HG03097 (cell line): ENCODE measurements around the gene UVSSA.
"Not testable (repeated sequence)": the region's sequence is repeated elsewhere in the genome, so short reads cannot be mapped to it uniquely, and the experiment has no call there.

Experiments
- ATAC-seq: cut with Tn5 transposase; IDR thresholded peaks from one replicate; pipeline ENCODE4 v1.9.1; 2021; ENCODE audit not compliant: unreplicated experiment, low FRiP score

UVSSA gene

DNA sequence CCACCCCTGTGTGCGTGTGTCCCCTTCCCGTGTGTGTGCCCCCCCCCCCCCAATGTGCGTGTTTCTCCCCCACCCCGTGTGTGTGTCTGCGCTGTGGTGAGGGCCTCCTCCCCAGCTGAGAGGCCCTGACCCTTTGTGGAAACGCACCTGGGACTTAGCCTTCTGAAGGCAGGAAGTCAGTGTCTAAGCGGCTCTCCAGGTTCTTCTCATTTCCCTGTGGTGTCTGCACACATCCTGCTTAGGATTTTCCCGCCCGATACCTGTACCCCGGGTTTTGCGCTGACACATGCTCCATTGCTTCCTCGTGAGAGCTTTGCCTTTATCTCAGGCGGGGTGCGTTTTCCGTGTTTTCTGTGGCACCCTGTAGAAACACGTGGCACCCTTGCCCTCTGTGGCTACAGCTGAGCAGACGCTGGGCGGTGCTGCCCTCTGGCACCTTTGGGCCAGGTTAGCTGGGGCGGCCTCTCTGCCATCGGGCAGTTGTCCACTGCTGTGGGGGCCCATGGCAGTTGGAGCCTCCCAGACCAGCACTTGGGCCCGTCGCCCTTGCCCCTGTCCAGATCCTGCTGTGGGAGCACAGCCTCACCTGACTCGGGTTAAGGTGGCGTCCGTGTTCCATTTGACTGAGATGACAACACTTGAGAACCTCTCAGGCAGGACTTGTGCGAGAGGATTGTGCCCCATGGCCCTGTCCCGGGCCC lies 31.0 kb upstream of the UVSSA start:
- ATAC-seq = no peak

DNA sequence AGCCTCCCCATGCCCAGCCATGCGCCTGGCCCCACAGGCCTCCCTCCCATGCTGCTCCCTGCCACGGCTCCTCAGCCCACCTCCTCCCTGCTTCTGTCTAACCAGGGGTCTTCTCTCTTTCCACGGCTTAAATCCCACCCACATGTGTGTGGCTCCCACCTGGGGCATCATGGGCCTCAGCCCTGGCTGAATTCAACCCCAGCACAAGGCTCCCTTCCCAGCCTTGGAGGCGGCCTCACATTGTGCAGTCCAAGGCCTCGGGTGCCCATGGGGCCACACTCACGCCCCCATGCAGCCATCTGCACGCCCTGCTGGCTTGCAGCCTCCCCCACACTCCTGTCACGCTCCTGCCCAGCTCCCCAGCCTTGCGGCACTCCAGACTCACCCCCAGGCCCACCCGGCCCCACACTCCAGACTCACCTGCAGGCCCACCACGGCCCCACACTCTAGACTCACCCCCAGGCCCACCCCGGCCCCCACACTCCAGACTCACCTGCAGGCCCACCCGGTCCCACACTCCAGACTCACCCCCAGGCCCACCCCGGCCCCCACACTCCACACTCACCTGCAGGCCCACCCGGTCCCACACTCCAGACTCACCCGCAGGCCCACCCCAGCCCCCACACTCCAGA lies 30.4 kb upstream of the UVSSA start:
- no peak for ATAC-seq

DNA sequence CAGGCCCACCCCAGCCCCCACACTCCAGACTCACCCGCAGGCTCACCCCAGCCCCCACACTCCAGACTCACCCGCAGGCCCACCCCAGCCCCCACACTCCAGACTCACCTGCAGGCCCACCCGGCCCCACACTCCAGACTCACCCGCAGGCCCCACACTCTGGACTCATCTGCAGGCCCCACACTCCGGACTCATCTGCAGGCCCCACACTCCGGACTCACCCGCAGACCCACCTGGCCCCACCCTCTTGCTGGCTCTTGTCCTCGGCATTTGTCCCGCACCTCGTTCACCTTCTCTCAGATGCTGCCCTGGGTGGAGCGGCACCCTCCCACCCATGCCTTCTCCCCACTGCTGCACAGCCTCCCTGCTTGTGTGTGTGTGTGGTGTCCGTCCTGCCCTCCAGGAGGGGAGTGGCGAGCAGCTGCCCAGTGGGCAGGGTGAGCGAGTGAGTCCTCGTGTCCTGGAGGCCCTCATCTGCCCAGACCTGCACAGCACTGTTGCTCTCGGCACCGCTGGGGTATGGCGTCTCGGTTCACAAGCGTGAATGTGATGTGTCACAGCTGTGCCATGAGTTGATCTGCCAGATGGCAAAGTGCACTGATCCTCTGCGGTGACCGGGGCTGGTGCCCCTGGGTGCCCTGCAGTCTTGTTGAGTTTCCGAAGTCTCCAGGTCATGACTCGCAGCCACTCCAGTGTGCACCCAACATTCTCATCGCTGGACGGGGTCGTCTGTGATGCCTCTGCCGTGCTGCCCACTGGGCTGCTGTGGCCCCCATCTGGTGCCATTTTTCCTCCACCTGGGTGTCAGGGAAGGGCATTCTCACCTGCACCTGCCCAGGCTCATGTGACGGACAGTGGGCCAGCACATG lies 29.6 kb upstream of the UVSSA start:
- ATAC-seq = no peak

DNA sequence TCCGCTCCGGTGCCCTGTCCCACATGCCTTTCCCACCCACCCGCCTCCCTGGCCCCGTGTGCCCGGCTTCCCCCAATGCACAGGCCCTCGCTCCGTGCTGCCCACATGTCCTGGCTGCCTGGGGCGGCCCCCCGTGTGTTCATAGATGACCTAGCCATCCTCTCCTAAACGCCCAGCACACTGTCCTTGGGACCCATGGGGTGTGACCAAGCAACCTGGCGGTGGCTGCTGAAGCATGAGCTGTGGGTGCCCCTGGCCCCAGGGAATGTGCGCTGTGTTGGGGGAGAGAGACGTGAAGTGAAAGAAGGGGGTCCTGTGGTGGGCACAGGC lies 29.0 kb upstream of the UVSSA start:
- no peak for ATAC-seq

DNA sequence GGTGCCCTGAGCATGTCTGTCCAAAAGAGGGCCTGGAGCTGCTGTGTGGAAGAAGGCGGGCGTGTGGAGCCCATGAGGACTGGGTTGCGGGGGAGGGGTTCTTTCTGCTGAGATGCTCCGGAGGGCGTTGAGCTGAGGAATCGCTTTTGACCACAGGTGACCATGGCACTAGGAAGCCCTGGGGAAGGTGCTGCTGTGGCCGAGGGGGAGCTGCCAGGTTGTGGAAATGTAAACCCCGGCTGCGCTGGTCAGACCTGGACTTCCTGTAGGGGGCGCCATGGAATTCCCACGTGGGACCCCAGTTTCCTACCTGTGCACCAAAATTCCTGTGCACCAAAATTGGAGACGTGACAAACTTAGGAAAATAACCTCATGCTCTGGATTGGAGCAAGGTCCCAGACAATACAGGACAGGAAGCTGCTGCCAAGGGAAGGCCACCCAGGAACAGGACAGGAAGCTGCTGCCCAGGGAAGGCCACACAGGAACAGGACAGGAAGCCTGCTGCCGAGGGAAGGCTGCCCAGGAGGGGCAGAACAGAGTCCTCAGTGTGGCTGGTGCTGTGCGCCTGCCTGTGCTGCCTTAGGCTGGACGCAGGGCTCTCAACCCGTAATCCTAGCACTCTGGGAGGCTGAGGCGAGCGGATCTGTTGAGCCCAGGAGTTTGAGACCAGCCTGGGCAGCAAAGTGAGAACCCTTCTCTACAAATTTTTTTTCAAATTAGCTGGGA lies 28.4 kb upstream of the UVSSA start:
- no peak for ATAC-seq

DNA sequence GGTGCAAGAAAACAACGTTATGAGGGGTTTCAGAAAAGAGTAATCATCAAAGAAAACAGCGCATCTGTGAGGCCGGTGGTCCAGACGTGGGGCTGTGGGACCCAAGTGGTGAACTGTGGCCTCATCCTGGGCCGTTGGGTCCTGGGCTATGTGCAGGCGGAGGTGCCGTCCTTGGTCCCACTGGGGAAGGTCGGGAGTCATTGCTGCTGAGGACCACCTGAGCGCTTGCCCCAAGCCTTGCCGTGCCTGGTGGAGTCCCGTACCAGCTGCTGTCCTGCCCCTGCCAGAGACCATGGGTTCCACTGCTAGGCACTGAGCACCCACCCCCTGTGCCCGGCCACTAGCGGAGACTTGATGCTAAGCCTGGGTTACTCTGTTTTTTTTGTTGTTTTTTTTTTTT lies 25.5 kb upstream of the UVSSA start:
- no peak for ATAC-seq

DNA sequence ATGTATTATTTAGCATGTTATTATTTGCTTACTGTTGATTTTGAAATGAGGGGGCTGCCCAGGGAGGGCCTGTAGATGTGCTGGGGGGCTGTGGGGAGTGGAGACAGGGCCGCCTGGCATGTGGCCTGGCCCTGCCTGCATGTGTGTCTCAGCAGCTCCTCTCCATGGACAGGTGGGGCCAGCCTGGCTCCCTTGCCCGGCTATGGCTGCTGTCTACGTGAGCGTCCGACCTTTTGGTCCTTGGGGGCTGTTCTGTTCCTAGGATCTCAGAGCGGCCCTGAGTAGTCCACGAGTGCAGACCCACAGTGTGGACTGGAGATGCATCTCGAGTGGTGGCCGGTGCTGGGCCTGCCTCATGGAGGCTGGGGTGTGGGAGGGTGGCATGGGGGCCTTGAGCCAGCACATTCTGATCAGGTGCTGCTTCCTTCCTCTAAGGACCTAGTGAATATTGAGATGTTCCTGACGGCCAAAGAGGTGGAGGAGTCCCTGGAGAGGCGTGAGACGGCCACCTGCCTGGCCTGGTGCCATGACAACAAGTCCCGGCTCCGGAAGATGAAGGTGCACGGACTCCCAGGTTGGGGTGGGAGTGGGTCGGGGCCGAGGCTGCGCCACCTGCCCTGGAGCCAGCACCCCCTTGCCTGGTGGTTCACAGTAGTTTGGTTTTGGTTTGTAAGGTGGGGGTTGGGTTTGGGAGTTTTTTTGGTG lies 24.9 kb upstream of the UVSSA start:
- ATAC-seq = no peak

DNA sequence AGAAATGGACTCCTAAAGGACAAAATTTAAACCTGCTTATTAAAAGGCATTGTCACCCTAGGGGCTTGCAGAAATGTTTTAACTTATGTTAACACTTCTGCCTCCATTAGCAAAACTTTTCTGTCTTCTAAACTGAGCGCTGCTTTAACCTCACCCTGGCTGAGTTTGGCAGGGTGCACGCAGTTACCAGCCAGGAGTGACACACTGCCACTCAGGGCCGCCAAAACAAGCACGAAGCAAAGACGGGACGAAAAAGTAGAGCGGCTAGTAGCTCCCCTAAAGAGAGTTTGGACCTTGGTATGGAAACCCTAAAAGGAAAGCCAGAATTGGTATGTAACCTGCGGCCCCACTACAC lies 23.8 kb upstream of the UVSSA start:
- ATAC-seq = no peak

DNA sequence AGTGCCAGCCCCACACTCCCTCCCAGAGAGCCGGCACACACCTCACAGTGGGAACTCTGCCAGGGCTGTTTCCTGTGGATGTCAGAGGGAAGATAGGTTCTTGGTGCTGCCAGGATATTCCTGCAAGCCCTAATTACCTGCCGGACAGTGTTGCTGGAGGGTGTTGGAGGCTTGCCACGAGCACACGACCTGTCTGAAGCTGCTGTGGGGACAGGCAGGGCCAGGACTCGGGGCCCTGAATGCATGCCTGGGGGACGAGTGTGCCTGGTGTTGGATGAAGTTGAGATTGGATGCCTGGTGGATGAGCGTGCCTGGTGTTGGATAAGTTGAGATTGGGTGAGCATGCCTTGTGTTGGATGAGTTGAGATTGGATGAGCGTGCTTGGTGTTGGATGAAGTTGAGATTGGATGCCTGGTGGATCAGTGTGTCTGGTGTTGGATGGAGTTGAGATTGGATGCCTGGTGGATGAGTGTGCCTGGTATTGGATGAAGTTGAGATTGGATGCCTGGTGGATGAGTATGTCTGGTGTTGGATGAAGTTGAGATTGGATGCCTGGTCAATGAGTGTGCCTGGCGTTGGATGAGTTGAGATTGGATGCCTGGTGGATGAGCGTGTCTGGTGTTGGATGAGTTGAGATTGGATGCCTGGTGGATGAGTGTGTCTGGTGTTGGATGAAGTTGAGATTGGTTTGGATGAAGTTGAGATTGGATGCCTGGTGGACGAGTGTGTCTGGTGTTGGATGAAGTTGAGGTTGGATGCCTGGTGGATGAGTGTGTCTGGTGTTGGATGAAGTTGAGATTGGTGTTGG lies 23.2 kb upstream of the UVSSA start:
- no peak for ATAC-seq

DNA sequence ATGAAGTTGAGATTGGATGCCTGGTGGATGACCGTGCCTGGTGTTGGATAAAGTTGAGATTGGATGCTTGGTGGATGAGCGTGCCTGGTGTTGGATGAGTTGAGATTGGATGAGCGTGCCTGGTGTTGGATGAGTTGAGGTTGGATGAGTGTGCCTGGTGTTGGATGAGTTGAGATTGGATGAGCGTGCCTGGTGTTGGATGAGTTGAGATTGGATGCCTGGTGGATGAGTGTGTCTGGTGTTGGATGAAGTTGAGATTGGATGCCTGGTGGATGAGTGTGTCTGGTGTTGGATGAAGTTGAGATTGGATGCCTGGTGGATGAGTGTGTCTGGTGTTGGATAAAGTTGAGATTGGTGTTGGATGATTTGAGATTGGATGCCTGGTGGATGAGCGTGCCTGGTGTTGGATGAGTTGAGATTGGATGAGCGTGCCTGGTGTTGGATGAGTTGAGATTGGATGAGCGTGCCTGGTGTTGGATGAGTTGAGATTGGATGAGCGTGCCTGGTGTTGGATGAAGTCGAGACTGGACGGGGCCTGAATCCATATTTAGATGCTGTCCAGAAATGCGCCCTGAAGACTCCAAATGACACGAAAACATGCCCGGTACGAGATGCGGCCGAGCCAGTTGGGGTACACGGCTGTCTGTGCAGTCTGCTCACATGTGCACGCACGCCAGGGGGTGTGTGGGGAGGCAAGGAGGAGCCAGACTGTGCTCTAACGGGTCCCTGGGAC lies 22.4 kb upstream of the UVSSA start:
- not testable (repeated sequence) for ATAC-seq

DNA sequence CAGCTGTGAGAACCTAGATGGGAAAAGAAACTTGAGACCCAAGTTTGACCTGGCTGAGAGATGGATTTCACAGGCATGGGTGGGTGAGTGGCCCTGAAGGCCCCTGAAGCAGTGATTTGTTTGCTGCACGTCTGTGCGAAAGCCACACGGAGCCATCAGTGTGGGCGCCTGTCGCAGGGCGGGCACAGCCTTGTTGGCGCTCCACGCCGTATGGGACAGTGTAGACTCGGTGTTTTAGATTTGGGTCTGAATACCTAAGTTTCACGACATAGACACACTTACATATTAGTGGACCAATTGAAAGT lies 21.9 kb upstream of the UVSSA start:
- ATAC-seq = no peak

DNA sequence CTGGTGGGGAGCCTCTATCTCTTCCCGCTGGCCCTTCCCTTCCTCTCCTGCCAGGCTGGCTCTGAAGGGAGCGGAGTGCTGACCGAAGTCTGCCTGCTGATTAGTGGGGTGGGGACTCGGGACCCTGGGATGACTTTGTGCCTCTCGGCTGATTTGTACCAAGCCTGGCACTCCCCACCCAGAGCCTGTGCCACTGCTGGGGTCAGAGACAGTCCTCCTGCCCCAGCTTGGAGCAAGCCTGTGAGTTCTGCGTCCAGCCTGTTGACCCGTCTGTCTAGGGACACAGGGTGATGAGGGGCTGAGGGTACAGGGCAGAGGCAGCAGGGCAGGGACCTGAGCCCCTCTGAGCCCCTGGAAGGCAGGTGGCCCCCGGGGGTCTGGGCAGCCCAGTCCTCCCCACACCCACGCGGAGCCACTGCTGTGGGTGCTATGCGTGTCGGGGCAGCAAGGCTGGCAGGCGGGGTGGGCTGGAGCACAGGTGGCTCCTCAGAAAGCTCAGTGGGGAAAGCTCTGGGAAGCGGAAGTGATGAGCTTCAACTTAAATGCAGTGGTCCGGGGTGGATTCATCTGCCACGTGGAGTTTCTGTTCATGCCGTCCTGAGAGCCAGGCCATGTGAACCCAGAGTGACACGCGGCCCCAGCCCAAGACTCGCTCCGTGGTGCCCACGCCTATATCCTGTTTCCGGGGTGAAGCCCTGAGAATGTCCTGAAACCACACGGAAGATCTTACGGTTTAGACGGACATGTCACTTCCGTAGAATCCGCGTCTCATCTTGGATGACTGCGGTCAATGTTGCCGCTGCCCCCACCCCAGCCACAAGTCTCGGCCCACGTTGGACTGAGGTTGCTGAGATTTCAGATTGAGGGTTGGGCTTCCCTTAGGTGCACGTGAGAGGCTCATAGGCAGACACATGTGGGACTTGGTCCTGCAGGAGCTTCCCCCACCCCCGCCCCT lies 21.1 kb upstream of the UVSSA start:
- ATAC-seq = no peak

DNA sequence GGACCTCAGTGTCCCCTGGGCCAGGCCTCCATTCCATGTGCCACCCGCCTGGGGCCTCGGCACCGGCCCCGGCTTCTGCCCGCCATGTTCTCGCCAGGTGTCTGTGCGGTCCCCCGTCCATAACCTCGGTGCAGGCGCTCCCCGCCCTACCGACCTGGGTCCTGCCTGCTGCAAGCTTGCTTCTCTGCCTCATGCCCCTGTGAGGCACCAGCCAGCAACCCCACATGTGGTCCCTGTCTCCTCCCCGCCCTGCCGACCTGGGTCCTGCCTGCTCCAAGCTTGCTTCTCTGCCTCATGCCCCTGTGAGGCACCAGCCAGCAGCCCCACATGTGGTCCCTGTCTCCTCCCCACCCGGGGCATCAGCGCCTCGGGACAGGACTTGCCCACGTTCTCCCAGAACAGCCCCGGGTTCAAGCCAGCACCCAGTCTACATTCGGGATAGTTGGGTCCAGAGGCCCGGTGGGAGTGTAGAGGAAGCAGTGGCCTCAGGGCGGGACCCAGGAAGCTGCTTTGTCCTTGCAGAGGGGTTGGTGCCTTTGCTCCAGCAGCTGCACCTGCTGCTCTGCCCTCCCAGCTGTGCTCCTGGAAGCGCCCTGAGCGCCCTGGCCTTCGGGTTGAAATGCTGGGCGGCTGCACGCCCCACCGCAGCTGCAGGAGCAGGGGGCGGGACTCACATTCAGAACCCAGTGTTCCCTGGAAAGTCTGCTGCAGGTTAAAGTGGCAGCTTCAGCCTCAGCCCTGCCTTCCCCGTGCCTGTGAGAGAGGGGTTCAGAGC lies 20.1 kb upstream of the UVSSA start:
- ATAC-seq = no peak

DNA sequence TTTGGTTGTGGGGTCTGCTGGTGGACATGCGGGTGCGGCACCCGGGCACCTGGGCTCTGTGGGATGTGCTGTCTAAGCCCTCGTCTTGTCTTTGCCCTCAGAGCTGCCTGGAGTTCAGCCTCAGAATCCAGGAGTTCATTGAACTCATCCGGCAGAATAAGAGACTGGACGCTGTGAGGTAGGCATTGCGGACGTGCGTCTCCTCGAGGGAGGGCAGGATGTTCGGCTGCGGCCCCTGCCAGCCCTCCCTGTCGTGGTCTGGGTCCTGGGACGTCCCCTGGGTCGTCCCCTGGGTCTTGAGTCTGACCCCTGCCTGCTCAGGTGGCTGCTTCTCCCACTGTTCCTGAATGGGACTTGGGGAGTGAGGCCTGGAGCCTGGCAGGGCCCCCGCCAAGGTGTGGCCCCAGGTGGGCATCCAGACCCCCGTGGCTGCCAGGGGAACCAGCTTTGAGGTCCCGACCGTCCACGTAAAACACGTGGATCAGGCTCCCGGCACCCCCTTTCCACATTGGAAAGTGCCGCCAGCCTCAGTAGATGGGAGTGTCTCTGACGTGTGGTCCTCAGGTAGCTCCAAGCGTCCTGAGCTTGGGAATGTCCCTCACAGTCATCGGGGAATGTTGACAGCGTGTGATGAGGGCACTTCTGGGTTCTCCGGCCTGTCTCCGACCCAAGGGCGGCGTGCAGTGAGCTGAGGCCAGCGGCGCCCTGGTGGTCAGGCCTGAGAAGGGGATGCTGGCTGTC lies 19.3 kb upstream of the UVSSA start:
- ATAC-seq = no peak

DNA sequence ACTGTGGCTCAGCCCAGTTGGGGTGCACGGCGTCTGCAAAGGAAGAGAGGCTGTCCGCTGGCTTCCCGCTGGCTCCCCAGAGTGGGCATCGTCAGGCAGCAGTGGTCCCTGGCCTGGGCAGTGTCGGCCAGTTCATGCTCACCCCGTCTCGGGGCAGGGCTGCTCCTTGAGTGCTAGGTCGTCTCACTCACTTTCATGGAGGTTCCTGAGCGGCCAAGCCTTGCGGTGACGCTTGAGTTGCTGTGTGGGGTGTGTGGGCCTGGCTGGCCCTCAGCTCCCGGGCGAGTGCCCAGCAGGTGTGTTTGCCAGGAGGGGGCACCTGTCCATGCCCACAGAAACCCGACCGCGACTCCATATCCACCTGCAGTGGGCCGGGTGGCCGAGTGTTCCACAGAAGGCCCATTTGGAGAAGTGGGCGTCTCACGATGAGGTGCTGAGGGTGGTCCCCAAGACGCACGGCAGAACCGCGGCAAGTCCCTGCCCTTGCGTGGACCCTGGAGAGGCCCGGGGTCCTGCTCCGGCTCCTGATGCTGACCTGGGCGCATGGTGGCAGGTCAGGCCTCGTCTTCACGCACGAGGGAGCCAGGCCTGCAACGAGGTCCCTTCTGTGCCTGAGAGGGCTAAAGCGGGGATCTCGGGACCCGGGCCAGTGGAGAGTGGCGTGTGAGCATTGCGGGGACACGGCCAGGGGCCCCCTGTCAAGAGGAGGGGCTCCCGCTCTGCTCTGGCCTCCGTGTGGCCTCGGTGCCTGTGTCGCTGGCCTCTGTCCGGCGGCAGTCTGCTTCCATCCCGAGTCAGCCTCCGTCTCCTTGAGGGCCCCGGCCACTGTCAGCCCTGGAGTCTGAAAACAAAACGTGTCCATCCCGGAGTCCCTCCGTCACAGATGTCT lies 18.5 kb upstream of the UVSSA start:
- ATAC-seq = no peak
